ENCODE measurements around the gene TRAPPC3L.

Gene TRAPPC3L

DNA sequence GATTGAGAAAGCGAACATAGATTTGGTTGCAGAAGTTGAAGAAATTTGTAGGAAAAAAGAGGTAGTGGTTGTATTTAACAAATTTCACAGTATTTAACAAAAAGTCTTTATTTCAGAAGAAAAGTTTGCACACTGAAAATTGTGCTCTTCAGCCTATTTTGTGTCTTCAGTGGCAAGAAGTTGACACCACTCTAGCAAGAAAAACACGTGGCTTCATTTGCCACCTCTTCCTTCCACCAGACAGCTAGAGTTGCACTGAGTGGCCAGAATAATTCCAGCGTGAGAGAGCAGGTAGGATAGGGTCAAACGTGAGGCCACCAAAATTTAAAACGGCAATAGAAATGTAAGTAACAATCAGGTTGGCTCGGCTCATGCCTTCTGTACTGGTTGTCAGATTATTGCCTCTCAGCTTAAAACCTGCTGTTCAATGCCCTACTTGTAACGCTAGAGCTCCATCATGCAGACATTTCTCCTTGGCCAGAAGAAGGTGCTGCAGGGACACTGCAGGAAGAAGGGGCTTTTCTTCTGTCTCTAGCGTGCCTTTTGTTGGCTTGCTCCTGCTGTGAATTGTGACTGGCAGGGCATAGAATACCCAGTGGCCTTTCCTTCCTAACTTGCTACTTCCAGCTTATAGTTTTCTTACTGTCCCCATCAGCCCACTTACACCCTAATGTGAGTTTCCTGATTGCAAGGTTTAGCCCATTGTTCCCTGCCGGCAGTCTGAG, 12.1 kb downstream of the TRAPPC3L start:
- no peaks in the 10 kb centered on the region for H3K9me3 ChIP-seq (ENCODE audit: control insufficient read depth in 2 of 2, low read length in 2 of 2)
- H3K27ac ChIP-seq (ENCODE audit: low read length), result no peak overlapping the region
- H3K4me1 ChIP-seq (ENCODE audit: control insufficient read depth, insufficient read depth, low read length), result no peaks in the 10 kb centered on the region
- H3K9ac ChIP-seq (ENCODE audit: low read length in 2 of 2), result no peak overlapping the region
- H3K4me3 ChIP-seq (ENCODE audit: low read length in 2 of 2), result no peak overlapping the region
- H3K27me3 ChIP-seq (ENCODE audit: control insufficient read depth in 1 of 2, insufficient read depth in 2 of 2, low read length in 2 of 2), result no peaks in the 10 kb centered on the region
- H3K36me3 ChIP-seq (ENCODE audit: control insufficient read depth in 2 of 2, insufficient read depth in 2 of 2, low read length in 2 of 2), result no peaks in the 10 kb centered on the region

- Histone ChIP-seq H3K27me3 (ENCODE audit: control insufficient read depth in 1 of 2, insufficient read depth in 2 of 2, low read length in 2 of 2) (no peaks in the 10 kb centered on the region), H3K36me3 (ENCODE audit: control insufficient read depth in 2 of 2, insufficient read depth in 2 of 2, low read length in 2 of 2) (no peaks in the 10 kb centered on the region), H3K4me3 (ENCODE audit: low read length in 2 of 2) (no peak overlapping the region), H3K4me1 (ENCODE audit: control insufficient read depth, insufficient read depth, low read length) (no peaks in the 10 kb centered on the region), H3K27ac (ENCODE audit: low read length) (no peak overlapping the region), H3K9ac (ENCODE audit: low read length in 2 of 2) (no peak overlapping the region), H3K9me3 (ENCODE audit: control insufficient read depth in 2 of 2, low read length in 2 of 2) (no peaks in the 10 kb centered on the region)
These were observed 13.6 kb downstream of the TRAPPC3L start for GRCh38 chr6:116531675-116532570.

GRCh38 chr6:116530436-116530835, 15.0 kb downstream of the TRAPPC3L start:
- no peaks in the 10 kb centered on the region for H3K9me3 ChIP-seq (ENCODE audit: control insufficient read depth in 2 of 2, low read length in 2 of 2)
- no peaks in the 10 kb centered on the region for H3K4me1 ChIP-seq (ENCODE audit: control insufficient read depth, insufficient read depth, low read length)
- H3K36me3 ChIP-seq (ENCODE audit: control insufficient read depth in 2 of 2, insufficient read depth in 2 of 2, low read length in 2 of 2), result no peaks in the 10 kb centered on the region
- no peak overlapping the region for H3K27ac ChIP-seq (ENCODE audit: low read length)
- no peak overlapping the region for H3K4me3 ChIP-seq (ENCODE audit: low read length in 2 of 2)
- no peak overlapping the region for H3K9ac ChIP-seq (ENCODE audit: low read length in 2 of 2)
- H3K27me3 ChIP-seq (ENCODE audit: control insufficient read depth in 1 of 2, insufficient read depth in 2 of 2, low read length in 2 of 2), result no peaks in the 10 kb centered on the region

DNA sequence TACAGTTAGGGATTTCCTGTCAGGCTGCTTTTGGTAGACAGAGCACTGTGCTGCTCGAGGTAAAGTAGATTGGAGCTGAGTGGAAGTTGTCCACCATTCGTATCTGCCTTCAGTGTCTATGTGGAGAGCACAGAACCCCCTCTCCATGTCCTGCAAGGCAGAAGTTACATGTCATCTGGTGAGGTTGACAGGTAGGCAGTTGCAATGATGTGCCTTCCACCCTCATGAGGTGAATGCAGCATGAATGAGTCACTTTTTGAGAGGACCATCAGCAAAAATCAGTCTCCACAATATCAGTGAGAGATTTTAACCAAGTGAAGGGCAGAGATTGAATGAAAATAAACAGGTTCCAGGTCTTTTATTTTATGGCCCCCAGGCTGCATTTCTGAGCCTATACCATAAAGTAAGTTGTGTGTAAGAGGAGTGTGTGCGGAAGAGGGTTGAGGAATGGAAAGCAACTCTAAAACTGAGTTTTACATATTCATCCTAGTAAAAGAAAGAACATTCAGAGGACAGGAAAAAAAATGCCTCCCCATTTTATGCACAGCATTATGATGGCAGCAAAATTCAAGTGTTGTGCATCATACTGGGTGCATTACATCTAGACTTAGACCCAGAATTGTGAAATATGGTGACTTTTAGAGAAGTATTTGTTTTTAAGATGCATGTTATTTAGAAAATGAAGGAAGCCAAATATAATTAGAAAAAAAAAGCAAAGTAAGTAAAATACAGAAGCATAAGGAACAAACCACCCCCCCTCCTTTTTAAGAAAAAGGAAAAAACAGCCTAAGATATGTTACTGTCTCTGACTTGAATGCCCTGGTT, 15.8 kb downstream of the TRAPPC3L start:
- no peaks in the 10 kb centered on the region for H3K4me1 ChIP-seq (ENCODE audit: control insufficient read depth, insufficient read depth, low read length)
- no peaks in the 10 kb centered on the region for H3K9me3 ChIP-seq (ENCODE audit: control insufficient read depth in 2 of 2, low read length in 2 of 2)
- no peak overlapping the region for H3K27ac ChIP-seq (ENCODE audit: low read length)
- H3K27me3 ChIP-seq (ENCODE audit: control insufficient read depth in 1 of 2, insufficient read depth in 2 of 2, low read length in 2 of 2), result no peaks in the 10 kb centered on the region
- no peaks in the 10 kb centered on the region for H3K36me3 ChIP-seq (ENCODE audit: control insufficient read depth in 2 of 2, insufficient read depth in 2 of 2, low read length in 2 of 2)
- H3K9ac ChIP-seq (ENCODE audit: low read length in 2 of 2), result no peak overlapping the region
- H3K4me3 ChIP-seq (ENCODE audit: low read length in 2 of 2), result no peak overlapping the region

- H3K4me1 ChIP-seq (ENCODE audit: control insufficient read depth, insufficient read depth, low read length), result no peaks in the 10 kb centered on the region
- no peak overlapping the region for H3K4me3 ChIP-seq (ENCODE audit: low read length in 2 of 2)
These were observed 16.7 kb downstream of the TRAPPC3L start for GRCh38 chr6:116528780-116529179.

DNA sequence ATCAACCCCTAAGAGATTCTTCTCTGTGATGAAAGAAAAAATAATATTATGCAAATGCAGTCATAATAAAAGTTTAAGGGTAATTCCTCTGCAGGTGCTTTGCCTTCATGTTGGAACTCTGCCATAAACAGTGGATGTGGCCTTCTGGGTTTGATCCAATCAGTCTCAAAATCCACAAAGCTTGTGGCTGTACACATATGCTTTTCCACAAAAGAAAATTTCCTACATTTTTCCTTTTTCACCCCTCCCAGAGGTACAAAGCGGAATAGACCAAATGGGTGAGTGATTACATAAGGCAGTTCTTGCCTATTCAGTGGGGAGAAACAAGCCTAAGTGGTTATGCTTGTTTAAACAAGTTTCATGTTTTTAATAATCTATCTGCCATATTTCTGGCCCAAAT, 17.4 kb downstream of the TRAPPC3L start:
- Histone ChIP-seq H3K36me3 (ENCODE audit: control insufficient read depth in 2 of 2, insufficient read depth in 2 of 2, low read length in 2 of 2) (no peaks in the 10 kb centered on the region), H3K4me1 (ENCODE audit: control insufficient read depth, insufficient read depth, low read length) (no peaks in the 10 kb centered on the region), H3K9me3 (ENCODE audit: control insufficient read depth in 2 of 2, low read length in 2 of 2) (no peaks in the 10 kb centered on the region), H3K9ac (ENCODE audit: low read length in 2 of 2) (no peak overlapping the region), H3K4me3 (ENCODE audit: low read length in 2 of 2) (no peak overlapping the region), H3K27ac (ENCODE audit: low read length) (no peak overlapping the region), H3K27me3 (ENCODE audit: control insufficient read depth in 1 of 2, insufficient read depth in 2 of 2, low read length in 2 of 2) (no peaks in the 10 kb centered on the region)

More at GRCh38 chr6:116528780-116529179, 16.7 kb downstream of the TRAPPC3L start:
- Histone ChIP-seq H3K9me3 (ENCODE audit: control insufficient read depth in 2 of 2, low read length in 2 of 2) (no peaks in the 10 kb centered on the region), H3K9ac (ENCODE audit: low read length in 2 of 2) (no peak overlapping the region), H3K27ac (ENCODE audit: low read length) (no peak overlapping the region), H3K36me3 (ENCODE audit: control insufficient read depth in 2 of 2, insufficient read depth in 2 of 2, low read length in 2 of 2) (no peaks in the 10 kb centered on the region), H3K27me3 (ENCODE audit: control insufficient read depth in 1 of 2, insufficient read depth in 2 of 2, low read length in 2 of 2) (no peaks in the 10 kb centered on the region)

DNA sequence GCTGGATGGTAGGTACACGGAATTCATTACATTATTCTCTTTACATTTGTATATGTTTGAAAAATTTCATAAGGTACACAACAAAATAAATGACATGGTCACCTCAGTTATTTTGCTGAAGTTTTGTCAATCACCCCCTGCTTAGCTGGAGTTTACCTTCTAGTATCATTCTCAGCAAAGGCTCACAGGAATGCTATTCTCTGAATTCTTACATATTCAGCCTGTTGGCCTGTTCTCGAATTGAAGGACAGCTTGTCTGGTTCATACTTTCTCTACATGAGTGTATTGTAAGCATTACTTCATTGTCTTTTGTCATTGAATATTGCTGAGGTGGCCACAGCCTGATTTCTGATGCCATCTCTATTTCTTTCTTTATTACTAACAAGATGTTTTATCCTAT, 21.2 kb downstream of the TRAPPC3L start:
- no peaks in the 10 kb centered on the region for H3K27me3 ChIP-seq (ENCODE audit: control insufficient read depth in 1 of 2, insufficient read depth in 2 of 2, low read length in 2 of 2)
- H3K27ac ChIP-seq (ENCODE audit: low read length), result no peak overlapping the region
- peaks cover under 1% of the 10 kb centered on the region for H3K4me1 ChIP-seq (ENCODE audit: control insufficient read depth, insufficient read depth, low read length)
- H3K9me3 ChIP-seq (ENCODE audit: control insufficient read depth in 2 of 2, low read length in 2 of 2), result no peaks in the 10 kb centered on the region
- H3K36me3 ChIP-seq (ENCODE audit: control insufficient read depth in 2 of 2, insufficient read depth in 2 of 2, low read length in 2 of 2), result no peaks in the 10 kb centered on the region
- H3K9ac ChIP-seq (ENCODE audit: low read length in 2 of 2), result no peak overlapping the region
- H3K4me3 ChIP-seq (ENCODE audit: low read length in 2 of 2), result no peak overlapping the region

GRCh38 chr6:116522896-116523295, 22.6 kb downstream of the TRAPPC3L start:
- H3K9ac ChIP-seq (ENCODE audit: low read length in 2 of 2), result no peak overlapping the region
- no peaks in the 10 kb centered on the region for H3K27me3 ChIP-seq (ENCODE audit: control insufficient read depth in 1 of 2, insufficient read depth in 2 of 2, low read length in 2 of 2)
- H3K27ac ChIP-seq (ENCODE audit: low read length), result no peak overlapping the region
- H3K4me1 ChIP-seq (ENCODE audit: control insufficient read depth, insufficient read depth, low read length), result peaks cover 2% of the 10 kb centered on the region
- H3K9me3 ChIP-seq (ENCODE audit: control insufficient read depth in 2 of 2, low read length in 2 of 2), result no peaks in the 10 kb centered on the region
- peaks cover 0 to 2% of the 10 kb centered on the region in 2 donors for H3K36me3 ChIP-seq (ENCODE audit: control insufficient read depth in 2 of 2, insufficient read depth in 2 of 2, low read length in 2 of 2)
- H3K4me3 ChIP-seq (ENCODE audit: low read length in 2 of 2), result no peak overlapping the region

DNA sequence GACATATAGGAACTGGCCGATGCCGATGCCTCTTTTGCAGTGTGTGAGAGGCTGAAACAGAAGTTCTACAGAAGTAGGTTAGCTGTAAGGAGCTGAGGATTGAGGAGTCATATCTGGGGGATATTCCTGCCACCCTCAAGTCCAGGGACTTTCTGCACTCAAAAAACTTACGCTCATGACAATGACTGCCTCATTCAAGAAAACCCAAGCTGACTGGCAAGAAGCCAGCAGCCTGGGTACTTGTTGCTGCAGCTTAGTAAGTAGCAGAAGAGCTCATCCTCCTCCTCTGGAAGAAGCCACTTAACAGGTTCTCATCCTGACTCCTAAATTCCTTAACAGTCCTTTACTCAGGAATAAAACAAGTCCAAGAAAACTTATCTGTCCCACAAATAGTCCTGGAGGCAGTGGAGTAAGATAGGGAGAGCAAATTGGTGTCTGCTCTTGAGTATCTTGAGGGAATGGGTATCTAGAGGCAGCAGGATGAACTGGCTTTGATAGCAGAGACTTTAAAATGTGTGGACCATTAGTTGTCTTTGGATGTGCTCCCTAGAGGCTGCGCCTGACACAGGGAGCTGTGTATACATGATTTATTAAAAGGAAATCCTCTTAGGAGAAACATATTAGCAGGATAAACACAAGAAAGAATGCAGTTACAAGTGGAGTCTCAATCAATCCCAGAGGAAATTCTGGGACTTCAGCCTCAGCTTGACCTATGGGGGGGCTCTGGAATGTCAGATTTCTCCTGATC, 26.7 kb downstream of the TRAPPC3L start:
- Histone ChIP-seq H3K4me1 (ENCODE audit: control insufficient read depth, insufficient read depth, low read length) (peaks cover 2% of the 10 kb centered on the region), H3K4me3 (ENCODE audit: low read length in 2 of 2) (no peak overlapping the region), H3K36me3 (ENCODE audit: control insufficient read depth in 2 of 2, insufficient read depth in 2 of 2, low read length in 2 of 2) (peaks cover 0 to 9% of the 10 kb centered on the region in 2 donors), H3K27me3 (ENCODE audit: control insufficient read depth in 1 of 2, insufficient read depth in 2 of 2, low read length in 2 of 2) (no peaks in the 10 kb centered on the region), H3K27ac (ENCODE audit: low read length) (no peak overlapping the region), H3K9ac (ENCODE audit: low read length in 2 of 2) (no peak overlapping the region), H3K9me3 (ENCODE audit: control insufficient read depth in 2 of 2, low read length in 2 of 2) (no peaks in the 10 kb centered on the region)

- peaks cover 12% of the 10 kb centered on the region for H3K4me1 ChIP-seq (ENCODE audit: control insufficient read depth, insufficient read depth, low read length)
- H3K9ac ChIP-seq (ENCODE audit: low read length in 2 of 2), result no peak overlapping the region
- H3K27ac ChIP-seq (ENCODE audit: low read length), result no peak overlapping the region
- peaks cover 0 to 9% of the 10 kb centered on the region in 2 donors for H3K36me3 ChIP-seq (ENCODE audit: control insufficient read depth in 2 of 2, insufficient read depth in 2 of 2, low read length in 2 of 2)
- no peak overlapping the region for H3K4me3 ChIP-seq (ENCODE audit: low read length in 2 of 2)
- no peaks in the 10 kb centered on the region for H3K27me3 ChIP-seq (ENCODE audit: control insufficient read depth in 1 of 2, insufficient read depth in 2 of 2, low read length in 2 of 2)
- H3K9me3 ChIP-seq (ENCODE audit: control insufficient read depth in 2 of 2, low read length in 2 of 2), result no peaks in the 10 kb centered on the region
These were observed 30.3 kb downstream of the TRAPPC3L start for GRCh38 chr6:116515141-116515540.

Measured in stomach smooth muscle (tissue), 2 donors.